Prostate gland (tissue), 2 donors: ENCODE measurements around the gene TRIM67.

Source experiments
- POLR2A ChIP-seq: fragments of 450-650 bp; IDR thresholded peaks from one replicate; pipeline ENCODE4 v1.6.1; 2016; ENCODE audit warnings: antibody characterized with exemption, mild to moderate bottlenecking
- POLR2AphosphoS5 ChIP-seq: sonication (generic); formaldehyde crosslinking; IDR thresholded peaks from one replicate; pipeline ENCODE4 v1.6.1; 2017; ENCODE audit warnings: antibody characterized with exemption
- TF ChIP-seq, protein P1 (sequence below), 4 experiments: fragments of 200-600 bp in 2 of 4; fragments of 450-650 bp in 2 of 4; sonication (generic) in 2 of 4; IDR thresholded peaks; 1 replicate in 3 of 4; 2 replicates in 1 of 4; pipeline ENCODE4 v1.5.1; 2016 to 2019; ENCODE audit warnings: antibody characterized with exemption in 4 of 4, mild to moderate bottlenecking in 2 of 4, moderate library complexity in 2 of 4

- TF ChIP-seq, protein P1, sequence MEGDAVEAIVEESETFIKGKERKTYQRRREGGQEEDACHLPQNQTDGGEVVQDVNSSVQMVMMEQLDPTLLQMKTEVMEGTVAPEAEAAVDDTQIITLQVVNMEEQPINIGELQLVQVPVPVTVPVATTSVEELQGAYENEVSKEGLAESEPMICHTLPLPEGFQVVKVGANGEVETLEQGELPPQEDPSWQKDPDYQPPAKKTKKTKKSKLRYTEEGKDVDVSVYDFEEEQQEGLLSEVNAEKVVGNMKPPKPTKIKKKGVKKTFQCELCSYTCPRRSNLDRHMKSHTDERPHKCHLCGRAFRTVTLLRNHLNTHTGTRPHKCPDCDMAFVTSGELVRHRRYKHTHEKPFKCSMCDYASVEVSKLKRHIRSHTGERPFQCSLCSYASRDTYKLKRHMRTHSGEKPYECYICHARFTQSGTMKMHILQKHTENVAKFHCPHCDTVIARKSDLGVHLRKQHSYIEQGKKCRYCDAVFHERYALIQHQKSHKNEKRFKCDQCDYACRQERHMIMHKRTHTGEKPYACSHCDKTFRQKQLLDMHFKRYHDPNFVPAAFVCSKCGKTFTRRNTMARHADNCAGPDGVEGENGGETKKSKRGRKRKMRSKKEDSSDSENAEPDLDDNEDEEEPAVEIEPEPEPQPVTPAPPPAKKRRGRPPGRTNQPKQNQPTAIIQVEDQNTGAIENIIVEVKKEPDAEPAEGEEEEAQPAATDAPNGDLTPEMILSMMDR (IDR thresholded peaks at IDR 0.05), result no peak
- no peak for TF ChIP-seq POLR2AphosphoS5
- TF ChIP-seq POLR2A, result no peak
These were observed 27.2 kb upstream of the TRIM67 start for GRCh38 chr1:231134624-231135023.
